Testis (tissue), 2 donors: ENCODE measurements around the gene PHLDB3.

ENCODE experiments used
- POLR2A ChIP-seq: fragments of 450-650 bp; IDR thresholded peaks from one replicate; pipeline ENCODE4 v1.6.1; 2017; ENCODE audit warnings: antibody characterized with exemption, mild to moderate bottlenecking, moderate library complexity
- TF ChIP-seq, protein P1 (sequence below), 3 experiments: fragments of 450-650 bp in 2 of 3; fragments of 200-600 bp in 1 of 3; sonication (generic) in 1 of 3; IDR thresholded peaks; one replicate each; pipeline ENCODE4 v1.5.1; 2016 to 2019; ENCODE audit warnings: antibody characterized with exemption in 3 of 3, mild to moderate bottlenecking in 2 of 3, moderate library complexity in 1 of 3

- TF ChIP-seq, protein P1, sequence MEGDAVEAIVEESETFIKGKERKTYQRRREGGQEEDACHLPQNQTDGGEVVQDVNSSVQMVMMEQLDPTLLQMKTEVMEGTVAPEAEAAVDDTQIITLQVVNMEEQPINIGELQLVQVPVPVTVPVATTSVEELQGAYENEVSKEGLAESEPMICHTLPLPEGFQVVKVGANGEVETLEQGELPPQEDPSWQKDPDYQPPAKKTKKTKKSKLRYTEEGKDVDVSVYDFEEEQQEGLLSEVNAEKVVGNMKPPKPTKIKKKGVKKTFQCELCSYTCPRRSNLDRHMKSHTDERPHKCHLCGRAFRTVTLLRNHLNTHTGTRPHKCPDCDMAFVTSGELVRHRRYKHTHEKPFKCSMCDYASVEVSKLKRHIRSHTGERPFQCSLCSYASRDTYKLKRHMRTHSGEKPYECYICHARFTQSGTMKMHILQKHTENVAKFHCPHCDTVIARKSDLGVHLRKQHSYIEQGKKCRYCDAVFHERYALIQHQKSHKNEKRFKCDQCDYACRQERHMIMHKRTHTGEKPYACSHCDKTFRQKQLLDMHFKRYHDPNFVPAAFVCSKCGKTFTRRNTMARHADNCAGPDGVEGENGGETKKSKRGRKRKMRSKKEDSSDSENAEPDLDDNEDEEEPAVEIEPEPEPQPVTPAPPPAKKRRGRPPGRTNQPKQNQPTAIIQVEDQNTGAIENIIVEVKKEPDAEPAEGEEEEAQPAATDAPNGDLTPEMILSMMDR (IDR thresholded peaks at IDR 0.05): no peak
- TF ChIP-seq POLR2A: no peak
Observed at GRCh38 chr19:43468354-43469159, 36.0 kb downstream of the PHLDB3 start.
